NCI-H510A treated with DMSO at 0.1 percent for 48 hours (cell line): ENCODE measurements around the gene CHI3L2.
"Not testable (repeated sequence)": the region's sequence is repeated elsewhere in the genome, so short reads cannot be mapped to it uniquely, and the experiment has no call there.

Experiments
- DNase-seq: peaks from one replicate; lab custom pipeline; 2025; lab: John Stamatoyannopoulos, UW

CHI3L2 gene

DNA sequence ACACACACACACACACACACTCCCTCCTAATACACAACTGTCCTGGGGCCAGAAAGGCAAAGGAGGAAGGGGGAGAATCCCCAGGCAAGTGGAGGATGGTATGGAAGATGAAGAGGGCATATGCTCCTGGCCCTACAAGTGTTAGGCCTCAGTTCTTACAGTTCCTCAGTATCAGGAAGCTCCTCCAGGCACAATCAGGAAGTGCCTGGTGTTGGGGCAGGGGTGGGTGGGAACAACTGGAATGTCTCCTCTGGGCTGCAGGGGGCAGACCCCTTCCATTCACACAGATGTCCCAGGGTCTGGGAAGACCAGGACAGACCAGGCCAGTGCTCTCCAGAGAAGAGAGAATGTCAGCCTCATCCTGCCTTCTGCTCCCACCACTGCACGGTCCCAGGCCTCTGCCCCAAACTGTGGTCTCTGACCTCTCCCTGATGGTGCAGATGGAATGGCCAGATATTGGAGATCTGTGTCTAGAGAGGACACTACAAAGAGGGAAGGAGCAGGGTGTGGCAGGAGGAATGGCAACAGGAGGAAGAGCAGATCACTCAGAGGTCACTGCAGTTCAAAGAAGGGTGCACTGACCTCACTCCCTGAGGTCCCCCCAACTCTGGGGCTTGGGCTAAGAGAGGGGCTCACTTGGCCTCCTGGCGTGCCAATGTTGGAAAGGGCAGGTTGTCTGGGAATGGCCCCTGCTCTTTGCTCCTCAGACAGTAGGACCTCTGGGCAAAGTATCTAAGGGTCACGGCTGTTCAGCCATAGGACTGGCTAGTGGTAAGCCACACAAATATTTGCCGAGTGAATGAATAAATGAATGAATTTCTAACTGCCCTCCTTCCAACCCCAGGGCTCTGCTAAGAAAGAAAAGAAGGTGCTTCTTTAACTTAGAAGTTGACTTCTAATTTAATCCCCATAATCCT lies 24.5 kb upstream of the CHI3L2 start:
- no peak for DNase-seq

DNA sequence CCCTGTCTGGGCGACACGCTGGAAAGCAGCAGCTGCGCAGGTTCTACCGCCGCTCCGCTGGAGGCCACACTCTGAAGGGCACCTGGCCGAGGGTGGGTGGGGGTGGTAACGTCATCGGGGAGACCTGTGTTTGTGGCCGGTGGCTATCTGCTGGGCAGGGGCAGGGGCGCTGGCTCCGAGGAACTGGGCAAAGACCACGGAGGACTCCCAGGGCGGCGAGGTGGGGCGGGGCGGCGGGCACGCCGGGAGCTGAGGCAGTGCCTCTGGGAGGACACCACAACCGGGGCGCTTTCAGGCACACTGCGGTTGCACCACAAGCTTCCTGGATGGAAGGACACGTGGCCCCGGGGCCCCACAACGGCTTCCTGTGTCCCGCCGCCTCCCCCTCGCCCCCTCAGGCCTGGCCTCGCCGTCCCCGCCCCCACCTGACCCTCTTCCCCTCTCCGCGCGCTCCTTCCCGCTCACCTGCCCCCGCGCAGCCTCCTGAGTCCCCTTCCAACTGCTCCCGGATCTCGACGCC lies 23.8 kb upstream of the CHI3L2 start:
- DNase-seq = peak; percentile 63

DNA sequence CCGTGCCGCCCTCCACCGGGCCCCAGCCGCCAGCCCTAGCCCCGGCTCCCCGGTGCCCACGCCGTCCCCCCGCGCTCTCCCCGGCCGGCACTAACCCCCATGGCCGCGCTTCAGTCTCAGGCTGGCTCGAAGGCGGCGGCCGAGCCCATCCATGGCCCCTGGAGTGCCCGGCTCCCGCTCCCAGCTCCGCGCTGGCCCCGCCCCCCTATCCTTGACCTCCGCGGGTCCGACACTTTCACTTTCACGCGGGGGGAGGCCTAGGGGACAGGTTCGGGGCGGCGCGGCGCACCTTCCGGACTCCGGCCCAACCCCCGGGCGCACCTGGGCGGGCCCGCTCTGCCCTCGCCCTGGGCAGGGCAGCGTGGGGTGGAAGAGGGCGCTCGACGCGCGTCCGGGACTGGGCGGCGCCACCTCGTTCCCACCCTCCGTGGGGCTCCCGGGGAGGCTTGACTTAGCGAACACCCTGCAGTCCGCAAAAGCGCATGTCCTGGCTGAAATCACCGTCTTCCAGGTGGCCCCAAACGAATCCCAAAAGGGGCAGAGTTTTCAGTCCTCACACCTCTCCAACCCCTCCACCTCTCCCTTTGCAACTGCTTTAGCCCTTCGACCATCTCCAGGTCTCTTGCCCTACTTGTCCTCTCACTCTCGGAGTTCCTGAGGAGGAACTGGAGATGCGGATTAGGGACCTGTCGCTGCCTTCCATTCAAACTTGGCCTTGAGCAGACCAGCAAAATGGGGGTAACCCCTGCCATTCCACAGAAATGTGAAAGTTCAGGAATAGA lies 23.1 kb upstream of the CHI3L2 start:
- DNase-seq = peak; percentile 17

DNA sequence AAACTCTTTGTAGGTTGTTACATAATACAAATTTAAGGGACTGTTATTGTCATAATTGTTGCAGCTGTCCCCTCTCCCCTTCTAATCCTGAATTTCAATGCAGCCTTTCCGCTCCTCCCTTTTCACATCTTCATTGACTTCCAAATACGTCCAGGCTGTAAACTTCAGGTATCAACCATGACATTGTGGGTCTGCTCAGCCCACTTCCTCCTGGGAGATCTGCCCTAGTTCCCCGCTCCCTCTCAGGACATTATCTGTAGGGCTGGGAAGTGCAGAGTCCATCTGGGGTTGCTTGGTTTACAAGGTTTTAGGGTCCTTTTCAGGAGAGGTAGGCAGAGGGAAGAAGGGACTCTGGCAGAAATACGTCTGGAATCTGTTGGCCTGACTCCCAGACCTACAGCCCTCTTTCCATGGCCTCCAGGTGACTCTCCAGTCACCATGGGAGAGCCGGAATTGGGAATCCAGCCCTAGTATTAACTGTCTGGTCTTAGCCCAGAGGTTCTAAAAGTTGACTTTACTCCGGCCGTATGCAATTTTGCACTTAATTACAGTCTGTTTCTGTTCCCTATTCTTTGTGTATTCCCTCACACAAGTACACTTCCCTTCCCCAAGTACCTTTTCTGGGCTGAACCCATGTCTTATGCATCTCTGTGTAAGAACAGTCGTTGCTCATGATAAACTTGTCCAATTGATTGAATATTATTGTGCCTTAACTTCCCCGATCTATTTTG lies 22.4 kb upstream of the CHI3L2 start:
- no peak for DNase-seq

DNA sequence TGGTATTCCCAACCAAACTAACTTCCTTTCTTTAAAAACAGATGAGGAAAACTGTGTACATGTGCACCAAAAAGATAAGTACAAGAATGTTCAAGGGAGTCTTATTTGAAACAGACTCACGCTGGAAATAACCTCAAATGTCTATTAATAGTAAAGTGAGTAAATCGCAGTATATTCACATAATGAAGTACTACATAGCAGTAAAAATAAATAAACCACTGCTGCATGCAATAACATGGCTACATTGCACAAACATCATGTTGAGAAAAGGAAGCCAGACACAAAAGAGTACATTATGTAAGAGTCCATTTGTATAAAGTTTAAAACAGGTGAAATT lies 21.8 kb upstream of the CHI3L2 start:
- no peak for DNase-seq

DNA sequence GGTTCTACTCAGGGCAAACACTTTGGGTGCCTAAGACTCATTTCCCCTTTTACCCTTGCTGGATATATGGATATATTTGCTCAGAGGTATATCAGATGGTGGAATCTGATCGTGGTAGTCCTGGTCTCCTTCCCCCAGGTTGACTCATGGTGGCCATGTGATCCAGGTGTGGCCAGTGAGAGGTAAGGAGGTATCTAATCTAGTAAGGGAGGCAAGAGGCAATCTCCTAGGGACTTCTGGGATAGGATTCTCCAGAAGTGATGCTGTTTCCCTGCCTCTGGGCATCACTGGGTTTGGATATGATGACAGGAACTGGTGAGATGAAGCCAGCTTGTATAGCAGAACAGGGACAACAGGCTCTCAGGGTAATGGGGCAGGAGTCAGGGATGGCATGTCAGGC lies 18.6 kb upstream of the CHI3L2 start:
- DNase-seq = no peak

DNA sequence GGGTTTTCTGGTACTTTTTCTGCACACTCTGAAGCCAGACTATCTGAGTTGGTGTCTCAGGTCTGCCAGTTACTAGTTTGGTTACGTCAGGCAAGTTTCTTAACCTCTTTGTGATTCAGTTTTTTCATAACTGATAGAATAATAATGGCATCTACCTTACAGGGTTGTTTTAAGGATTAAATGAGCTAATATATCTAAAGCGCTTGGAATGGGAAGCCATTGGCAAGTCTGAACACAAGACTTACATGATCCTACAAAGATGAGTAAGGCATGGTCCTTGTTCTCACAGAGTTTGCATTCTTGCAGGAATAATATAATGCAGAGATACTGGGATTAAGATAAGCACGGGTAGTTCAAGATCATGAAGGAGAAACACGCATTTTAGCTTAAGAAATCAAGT lies 17.9 kb upstream of the CHI3L2 start:
- DNase-seq = no peak

DNA sequence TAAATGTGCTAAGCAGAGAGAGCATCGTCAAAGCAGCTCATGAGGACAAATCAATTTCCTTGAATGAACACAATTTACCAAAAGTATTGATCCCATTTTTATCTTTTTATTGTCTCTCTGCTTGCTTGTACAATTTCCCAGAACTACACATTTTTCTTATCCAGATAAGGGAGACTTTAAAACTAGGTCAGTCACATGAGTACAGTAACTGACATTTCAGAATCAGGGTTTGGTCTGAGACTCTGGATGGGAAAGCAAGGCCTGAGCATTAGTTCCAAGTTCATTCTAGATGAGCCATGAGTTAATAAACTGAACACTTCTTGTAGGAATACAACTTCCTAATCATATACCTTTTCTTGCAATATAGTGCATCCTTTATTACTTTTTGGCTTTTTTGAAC lies 15.6 kb upstream of the CHI3L2 start:
- no peak for DNase-seq

DNA sequence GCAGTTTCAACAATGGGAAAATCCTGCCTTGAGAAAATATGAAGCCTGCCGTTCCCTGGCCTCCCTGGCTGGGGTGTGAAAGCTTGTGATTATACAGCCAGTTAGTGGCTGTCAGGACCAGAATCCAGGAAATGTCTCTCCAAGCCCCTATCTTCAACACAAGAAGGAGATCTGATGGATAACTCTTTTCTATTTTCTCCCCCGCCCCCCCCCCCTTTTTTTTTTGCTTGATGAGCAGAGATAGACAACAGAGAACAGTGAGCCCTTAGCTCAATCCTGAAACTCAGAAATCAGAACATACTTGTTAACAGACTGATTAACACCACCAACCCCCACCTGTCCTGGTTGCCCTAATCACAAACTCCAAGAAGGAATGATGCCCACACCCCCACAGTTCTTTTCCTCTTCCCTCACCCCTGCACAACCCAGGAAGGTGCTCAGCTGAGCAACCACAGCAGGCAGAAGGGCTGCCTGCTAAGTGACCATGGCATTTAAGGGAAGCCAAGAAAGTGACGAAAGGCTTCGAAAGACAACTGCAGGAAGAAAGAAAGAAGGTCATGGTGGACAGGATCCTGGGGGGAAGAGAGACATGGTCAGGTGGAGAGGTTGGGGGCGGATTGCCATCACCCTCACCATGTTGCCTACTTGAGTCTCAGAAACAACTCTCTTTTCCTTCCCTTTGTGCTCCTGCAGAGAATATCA lies 14.7 kb upstream of the CHI3L2 start:
- no peak for DNase-seq

DNA sequence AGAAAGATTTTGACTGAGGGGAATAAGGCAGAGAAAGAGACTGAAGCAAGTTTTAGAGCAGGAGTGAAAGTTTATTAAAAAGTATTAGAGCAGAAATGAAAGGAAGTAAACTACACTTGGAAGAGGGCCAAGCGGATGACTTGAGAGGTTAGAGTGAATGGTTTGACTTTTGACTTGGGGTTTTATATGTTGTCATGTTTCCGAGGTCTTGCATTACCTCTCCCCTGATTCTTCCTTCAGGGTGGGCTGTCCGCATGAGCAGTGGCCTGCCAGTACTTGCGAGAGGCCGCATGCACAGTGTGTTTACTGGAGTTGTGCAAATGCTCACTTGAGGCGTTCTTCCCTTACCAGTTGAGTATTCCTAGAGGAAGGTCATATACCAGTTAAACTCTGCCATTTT lies 14.1 kb upstream of the CHI3L2 start:
- no peak for DNase-seq

DNA sequence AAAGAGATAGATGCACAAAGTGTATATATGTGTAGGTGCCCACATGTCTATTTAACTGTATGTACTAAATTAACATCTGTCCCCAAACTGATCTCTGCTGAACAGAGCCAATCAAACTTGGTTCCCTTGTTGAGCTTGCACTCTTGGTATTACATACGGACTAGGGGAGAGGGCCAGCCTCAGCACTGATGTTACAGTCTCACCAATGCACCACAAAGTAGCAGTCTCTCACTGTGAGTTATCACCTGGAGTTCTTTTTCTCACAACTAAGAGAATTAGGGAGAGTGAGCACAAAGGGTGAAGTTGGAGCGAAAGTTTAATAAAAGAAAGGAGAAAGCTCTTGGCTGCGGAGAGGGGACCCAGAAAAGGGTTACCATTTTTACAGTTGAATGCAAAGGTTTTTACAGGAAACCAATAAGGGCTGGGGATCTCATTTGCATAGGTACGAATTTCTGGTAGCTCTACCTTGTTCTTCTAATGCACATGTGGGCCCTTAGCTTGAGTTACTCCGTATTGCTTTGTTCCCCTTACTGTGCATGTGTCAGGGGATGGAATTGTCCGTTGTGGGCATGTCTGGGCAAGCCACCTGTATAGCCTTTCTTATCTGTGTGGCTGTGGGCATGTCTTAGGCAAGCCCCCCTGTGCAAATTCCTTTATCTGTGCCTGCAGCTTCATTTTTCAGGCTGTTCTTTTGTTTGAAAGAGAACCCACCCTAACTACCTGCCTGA lies 13.3 kb upstream of the CHI3L2 start:
- no peak for DNase-seq

DNA sequence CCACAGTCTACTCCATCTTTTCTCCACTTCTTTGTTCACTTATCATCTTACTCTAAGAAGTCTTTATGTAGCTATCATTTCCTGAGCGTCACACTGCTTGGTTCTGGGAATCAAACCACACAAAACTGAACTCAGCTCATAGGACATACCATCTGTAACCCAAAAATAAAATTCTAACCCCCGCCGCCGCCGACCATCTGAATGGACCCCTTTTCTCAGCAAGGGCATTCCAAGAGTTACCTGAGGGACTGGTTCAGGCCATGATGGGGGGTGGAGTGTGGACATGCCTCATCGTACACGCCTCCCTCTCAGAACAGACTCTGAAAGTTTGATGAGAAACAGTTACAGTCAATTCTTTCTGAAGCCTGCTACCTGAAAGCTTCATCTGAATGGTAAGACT lies 12.6 kb upstream of the CHI3L2 start:
- no peak for DNase-seq

DNA sequence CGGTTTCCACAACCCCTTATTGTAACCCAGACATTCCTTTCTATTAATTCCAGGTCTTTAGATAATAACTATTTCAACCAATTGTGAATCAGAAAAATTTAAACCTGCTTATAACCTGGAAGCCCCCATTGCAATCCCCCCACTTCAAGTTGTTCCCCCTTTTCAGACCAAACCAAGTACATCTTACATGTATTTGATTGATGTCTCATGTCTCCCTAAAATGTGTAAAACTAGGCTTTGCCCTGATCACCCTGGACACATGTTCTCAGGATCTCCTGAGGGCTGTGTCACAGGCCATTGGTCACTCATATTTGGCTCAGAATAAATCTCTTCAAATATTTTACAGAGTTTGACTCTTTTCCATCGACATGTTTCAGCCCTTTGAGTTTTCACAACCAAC lies 12.2 kb upstream of the CHI3L2 start:
- not testable (repeated sequence) for DNase-seq

DNA sequence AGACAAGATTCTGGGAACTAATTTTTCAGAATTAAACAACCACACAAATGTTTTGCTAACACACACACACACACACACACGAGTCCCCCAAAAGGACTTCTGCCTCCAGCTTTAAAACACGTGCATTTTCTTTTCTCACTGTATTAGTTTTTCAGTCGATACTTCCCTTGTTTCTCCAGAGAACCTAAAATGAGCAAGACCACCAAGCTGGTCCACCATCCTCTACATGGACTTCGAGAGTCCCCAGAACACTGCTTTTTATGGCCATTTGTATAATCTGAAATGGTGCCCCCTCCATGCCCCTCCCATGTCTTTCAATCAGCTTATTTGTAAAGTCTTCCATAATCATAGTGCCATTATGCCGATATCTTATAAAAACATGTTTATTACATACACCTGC lies 10.8 kb upstream of the CHI3L2 start:
- no peak for DNase-seq

DNA sequence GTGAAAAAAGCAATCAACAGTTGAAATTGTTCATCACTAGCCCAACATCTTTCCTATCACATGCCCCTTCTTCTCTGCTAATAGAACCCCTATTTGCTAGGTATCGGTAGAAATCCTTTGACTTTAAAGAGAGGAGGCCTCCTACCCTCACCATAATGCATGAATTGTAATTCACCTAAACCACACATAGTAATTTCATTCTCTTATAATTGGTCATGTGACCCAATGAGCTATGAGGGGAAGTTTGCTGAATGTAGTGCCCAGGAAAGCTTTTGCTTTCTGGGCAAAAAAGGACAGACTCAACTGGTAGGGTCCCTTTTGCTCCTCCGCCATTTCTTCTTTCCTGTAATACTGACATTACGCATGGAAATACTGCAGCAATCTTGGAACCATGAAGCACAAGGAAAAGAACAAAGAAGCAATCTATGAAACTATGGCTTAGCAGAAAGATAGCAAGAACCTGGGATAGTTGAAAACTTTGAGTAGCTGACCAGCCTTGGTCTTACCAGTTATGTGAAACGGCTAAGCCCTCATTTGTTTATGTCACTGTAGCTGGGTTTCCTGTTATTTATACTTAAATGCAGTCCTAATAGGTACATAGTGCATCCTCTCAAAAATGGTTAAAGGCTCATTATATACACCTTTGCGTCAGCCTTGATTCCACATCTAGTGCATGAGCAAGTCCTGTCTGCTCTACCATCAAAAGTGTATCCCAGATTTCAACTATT lies 10.2 kb upstream of the CHI3L2 start:
- DNase-seq = no peak

DNA sequence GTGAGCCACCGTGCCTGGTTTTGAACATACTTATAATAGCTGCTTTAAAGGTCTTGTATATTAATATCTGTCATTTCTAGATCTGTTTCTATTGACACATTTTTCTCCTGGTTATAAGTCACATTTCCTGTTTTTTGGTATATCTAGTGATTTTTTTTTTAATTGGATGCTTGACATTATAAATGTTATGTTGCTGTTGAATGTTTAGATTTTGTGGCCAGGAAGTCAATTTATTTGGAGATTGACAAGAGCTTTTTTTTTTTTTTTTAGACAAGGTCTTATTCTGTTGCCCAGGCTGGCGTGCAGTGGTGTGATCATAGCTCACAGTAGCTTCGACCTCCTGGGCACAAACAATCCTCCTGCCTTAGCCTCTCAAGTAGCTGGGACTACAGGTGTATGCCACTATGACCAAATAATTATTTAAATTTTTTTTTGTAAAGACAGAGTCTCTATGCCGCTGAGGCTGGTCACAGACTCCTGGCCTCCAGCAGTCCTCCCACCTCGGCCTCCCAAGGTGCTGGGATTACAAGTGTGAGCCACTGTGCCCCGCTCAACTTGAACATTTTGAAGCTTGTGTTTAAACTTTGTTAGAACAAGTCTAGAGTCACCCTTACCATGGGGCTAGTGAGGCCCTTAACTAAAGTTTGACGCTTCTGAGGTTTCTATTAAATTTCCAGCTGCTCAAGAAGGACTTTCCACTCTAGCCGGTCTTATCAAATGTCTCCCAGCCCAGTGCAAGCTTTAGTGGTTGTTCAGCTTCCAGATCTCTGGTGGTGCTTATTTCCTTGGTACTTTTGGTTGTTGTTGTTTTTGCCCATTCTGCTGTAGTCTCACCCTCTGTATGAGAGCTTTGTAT lies 8.6 kb upstream of the CHI3L2 start:
- no peak for DNase-seq

DNA sequence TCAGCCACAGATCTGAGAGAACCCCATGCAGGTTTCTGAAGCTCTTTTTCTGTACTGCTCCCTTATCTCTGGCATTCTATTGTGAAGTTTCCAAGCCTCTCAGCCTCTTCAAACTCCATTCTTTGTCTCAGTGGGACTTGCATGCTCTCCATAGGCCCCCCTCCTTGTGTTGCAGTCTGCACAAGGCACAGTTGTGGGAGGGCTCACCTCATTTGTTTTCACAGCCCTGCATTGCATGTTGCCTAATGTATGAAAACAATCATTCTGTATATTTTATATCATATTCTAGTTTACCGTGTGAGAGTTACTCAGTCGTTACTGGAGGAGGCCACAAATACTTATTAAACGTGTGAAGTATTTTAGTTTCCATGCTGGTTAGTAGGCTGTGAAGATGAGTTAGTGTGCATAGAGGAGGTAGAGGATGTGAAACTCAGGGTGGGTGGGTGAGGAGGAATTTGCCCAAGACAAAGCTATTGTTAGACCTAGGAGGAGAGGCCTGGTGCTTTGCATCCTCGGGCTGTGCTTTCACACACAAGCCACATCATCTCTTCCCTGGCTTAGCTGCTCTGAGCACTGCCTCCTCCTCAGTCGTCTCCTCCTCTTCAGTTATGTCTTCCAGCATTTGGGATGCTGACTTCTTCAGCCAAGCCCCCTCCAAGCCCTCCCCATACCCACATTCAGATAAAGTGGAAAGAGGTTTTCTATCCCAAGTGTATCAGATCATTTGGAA lies 7.8 kb upstream of the CHI3L2 start:
- no peak for DNase-seq

DNA sequence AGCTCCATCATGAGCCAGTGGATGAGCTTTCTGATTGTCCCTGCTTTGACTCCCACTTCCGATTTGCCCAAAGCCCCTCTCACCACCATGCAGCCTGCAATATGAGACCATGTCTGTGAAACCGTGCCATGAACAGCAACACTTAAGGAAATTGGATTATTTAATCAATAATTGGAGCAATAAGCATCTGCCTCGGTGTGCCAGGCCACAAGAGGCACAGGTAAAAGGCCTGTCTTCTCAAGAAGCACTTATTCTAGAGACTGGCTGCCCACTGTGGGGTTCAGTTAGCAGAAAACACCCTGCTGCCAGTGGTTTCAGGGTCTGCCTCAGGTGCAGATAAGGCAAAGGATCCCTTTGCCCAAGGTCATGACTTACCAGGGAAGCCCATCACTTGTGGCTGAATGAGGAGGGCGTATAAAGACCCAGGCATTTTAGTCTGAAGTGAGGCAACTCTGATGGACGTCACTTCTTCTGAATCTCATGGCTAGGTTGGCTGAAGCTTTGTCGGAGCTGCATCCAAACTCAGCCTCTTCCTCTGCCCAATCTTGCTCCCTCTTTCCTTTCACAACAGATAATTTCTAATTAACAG lies 7.1 kb upstream of the CHI3L2 start:
- DNase-seq = no peak

DNA sequence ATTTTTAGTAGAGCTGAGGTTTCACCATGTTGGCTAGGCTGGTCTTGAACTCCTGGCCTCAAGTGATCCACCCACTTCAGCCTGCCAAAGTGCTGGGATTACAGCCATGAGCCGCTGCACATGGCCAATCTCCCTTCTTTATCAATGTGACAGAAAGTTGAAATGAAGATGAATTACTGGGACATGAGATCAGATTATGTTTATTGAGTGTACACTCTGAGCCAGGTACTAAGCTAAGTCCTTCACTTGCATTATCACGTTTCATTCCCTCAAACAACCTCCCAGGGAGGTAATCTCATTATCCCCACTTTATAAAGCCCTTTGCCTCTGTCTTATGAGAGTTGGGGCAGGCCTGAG lies 6.3 kb upstream of the CHI3L2 start:
- DNase-seq = no peak
